Measurements from ENCODE around the gene PCDHGA1. TPM values are rescaled to one million over a fixed set of nuclear protein-coding genes. Genes with fewer than 3 reads are reported as not detected.

PCDHGA1 gene
- total RNA-seq, 2 experiments from 2014 or later = 0.07 TPM; not detected in 1

DNA sequence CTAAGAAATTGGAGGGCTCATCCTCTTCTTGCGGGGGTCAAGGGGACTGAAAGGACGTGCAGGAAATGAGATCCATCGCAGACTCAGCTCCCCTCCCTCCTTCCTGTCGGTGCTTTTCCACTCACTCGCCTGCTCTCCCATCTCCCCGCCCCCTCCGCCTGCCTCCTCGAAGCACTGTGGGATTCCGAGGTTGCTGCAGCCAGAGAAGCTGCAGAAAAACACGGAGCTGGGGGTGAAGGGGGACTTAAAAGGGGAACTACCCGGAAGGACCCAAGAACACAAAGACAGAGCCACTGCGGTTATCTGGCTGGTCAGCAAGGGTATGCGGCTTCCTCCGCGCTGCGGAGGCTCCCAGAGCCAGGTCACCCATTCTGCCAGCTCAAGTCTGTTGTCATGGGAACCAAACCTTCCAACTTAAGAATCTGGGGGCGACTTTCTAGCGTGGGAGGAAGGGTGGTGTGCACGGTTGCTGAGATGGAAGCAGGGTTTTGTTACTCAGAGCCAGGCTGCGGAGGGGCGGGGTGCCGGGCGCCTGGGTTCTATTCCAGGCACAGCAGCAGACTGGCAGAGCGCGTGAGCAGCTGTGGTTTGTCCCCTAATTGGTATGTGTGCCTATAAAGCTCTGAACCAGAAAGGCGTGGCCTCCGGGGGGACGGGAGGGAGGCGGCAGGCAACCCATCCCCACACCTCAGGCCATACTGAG, 183.5 kb downstream of the PCDHGA1 start:
- Mint-ChIP-seq H3K36me3 (ENCODE audit: low read depth) (peaks cover 35% of the 10 kb centered on the region), H3K4me1 (ENCODE audit: low read depth) (peaks cover 43% of the 10 kb centered on the region), H3K27me3 (no peaks in the 10 kb centered on the region), H3K27ac (peak overlapping the region; percentile 83), H3K4me3 (peak overlapping the region; percentile 70), H3K9me3 (no peaks in the 10 kb centered on the region)
- POLR2A ChIA-PET = interaction anchor here (0.5 to 2.0 kb wide), 7 partner anchors 9 to 1334 kb away, joined by 3 to 14 read pairs (median 3); partner anchors contain the start of genes HDAC3, PCDHGB5 and RELL2
- CTCF ChIA-PET = interaction anchor here (0.6 to 9.4 kb wide), 25 partner anchors 9 to 326 kb away, joined by 3 to 122 read pairs (median 7); partner anchors contain the start of genes PCDHGA10, PCDHGA11, PCDHGA12 and PCDHGA3
- TF ChIP-seq, protein P1, sequence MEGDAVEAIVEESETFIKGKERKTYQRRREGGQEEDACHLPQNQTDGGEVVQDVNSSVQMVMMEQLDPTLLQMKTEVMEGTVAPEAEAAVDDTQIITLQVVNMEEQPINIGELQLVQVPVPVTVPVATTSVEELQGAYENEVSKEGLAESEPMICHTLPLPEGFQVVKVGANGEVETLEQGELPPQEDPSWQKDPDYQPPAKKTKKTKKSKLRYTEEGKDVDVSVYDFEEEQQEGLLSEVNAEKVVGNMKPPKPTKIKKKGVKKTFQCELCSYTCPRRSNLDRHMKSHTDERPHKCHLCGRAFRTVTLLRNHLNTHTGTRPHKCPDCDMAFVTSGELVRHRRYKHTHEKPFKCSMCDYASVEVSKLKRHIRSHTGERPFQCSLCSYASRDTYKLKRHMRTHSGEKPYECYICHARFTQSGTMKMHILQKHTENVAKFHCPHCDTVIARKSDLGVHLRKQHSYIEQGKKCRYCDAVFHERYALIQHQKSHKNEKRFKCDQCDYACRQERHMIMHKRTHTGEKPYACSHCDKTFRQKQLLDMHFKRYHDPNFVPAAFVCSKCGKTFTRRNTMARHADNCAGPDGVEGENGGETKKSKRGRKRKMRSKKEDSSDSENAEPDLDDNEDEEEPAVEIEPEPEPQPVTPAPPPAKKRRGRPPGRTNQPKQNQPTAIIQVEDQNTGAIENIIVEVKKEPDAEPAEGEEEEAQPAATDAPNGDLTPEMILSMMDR (IDR thresholded peaks at IDR 0.05) = no peak
- intact Hi-C loops (cut with micrococcal nuclease) = loop anchor here (5.0 to 10.0 kb wide), 2 partner anchors 101 to 189 kb away; partner anchors contain the start of genes PCDHGA10 and TAF7
- ATAC-seq (peak; percentile 66), DNase-seq (peak; percentile 89)

DNA sequence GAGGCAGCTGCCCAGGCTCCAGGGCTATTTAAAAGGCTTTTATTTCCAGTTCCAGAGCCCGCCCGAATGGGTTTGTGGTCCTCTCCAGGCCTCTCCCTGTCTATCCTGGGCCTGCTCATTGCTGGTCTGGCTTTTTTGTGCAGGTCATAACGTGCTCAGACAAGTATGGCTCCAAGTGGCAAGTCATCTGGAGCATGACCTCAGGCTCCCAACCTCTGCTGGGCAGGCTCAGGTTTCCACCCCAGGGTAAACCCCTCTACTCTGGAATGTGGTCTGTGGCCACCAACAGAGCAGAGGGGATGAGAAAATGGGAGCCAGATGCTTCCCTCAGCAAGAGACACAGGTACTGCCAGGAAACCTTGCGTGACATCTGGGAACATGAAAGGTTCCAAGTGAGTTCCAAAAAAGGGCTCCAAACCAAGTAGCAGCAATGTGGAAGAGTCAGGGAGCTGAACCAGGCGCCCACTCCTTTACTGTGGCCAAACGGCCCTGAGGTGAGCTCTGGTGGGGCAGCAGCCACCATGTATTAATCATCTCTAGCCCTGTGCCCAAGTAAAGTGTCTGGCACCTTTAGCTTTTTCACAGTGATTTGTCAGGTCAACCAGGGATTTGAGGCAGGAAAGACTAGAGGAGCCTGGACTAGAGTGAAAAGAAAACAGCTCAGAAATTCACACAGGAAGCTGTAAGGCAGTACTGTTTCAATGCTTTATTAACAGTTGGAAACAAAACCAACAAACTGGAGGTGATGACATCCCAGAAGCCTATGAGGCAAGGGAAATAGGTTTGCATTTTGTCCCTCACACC, 184.2 kb downstream of the PCDHGA1 start:
- ChIA-PET POLR2A (interaction anchor here (0.9 to 2.0 kb wide), 7 partner anchors 9 to 122 kb away, joined by 3 to 14 read pairs (median 3); partner anchors contain the start of genes HDAC3, PCDHGB5 and RELL2), CTCF (interaction anchor here (0.9 to 9.4 kb wide), 23 partner anchors 8 to 306 kb away, joined by 3 to 122 read pairs (median 7); partner anchors contain the start of genes PCDHB12, PCDHGA10, PCDHGA11 and PCDHGA12)
- TF ChIP-seq, protein P1 (IDR thresholded peaks at IDR 0.05) = no peak
- H3K27me3 Mint-ChIP-seq = no peaks in the 10 kb centered on the region
- peaks cover 43% of the 10 kb centered on the region for H3K36me3 Mint-ChIP-seq (ENCODE audit: low read depth)
- H3K9me3 Mint-ChIP-seq = no peaks in the 10 kb centered on the region
- intact Hi-C loops (cut with micrococcal nuclease) = loop anchor here (5.0 to 10.0 kb wide), 2 partner anchors 102 to 190 kb away; partner anchors contain the start of genes PCDHGA10 and TAF7
- no peak for DNase-seq
- peak overlapping the region; percentile 57 for H3K27ac Mint-ChIP-seq
- no peak overlapping the region for H3K4me3 Mint-ChIP-seq
- ATAC-seq = peak; percentile 9
- peaks cover 37% of the 10 kb centered on the region for H3K4me1 Mint-ChIP-seq (ENCODE audit: low read depth)

DNA sequence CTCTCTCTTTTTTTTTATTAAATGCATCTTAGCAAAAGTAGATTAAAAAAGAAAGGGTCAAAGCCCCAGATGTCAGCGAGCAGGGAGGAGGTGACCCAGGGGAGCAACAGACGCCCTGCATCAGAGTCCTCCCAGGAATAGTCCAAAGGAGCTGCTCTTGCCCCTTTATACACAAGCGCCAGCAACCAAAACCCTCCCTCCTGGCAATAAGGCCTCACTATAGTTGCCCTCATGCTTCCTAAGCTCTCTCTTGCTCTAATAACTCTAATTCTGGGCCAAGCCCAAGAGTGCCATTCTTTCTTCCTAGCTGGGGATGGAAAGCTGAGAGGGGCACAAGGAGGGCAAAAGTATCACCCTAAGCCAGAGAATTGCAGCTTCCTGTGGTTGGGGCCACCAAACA, 184.8 kb downstream of the PCDHGA1 start:
- CTCF ChIA-PET = interaction anchor here (0.9 to 9.4 kb wide), 15 partner anchors 8 to 306 kb away, joined by 3 to 122 read pairs (median 7); partner anchors contain the start of genes PCDHB12, PCDHGA10, PCDHGA11 and PCDHGA12

DNA sequence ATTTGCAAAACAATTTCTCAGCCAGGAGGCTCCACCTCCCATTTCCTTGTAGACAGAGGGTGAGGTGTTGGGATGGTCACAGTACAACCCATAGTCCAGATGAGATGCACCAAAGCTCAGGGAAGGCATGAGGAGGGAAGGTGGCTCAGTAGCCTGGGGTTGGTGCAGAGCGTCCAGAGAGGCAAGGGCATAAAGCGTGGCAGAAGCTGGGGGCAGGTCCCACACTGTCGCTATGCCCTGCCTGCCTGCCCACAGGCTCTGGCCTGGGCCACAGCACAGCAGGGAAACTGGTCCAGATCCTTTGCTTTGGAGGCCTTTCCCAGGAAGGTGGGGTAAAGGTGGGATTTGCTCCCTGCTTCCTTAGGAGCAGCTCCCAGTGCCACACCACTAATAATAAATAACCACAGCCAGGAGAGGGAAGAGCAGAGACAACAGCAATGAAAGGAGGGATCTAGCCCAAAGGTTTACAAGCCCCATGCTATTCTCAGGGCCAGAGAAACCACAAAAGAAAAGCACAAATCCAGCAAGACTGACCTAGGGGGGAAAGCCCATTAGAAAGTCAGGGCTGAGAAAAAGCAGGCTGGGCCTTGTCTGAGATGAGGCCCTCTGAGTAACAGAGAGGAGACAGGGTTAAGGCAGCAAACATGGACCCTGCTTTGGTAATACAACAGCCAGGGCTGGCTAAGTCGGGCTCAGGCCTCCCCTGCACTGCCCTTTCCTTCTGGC, 185.8 kb downstream of the PCDHGA1 start:
- POLR2A ChIA-PET = interaction anchor here (0.5 to 0.9 kb wide), 2 partner anchors 101 to 191 kb away, joined by 3 read pairs; no protein-coding TSS in a partner anchor
- peaks cover 57% of the 10 kb centered on the region for H3K36me3 Mint-ChIP-seq (ENCODE audit: low read depth)
- peak overlapping the region; percentile 5 for H3K27ac Mint-ChIP-seq

More for the DNA sequence above, 184.8 kb downstream of the PCDHGA1 start:
- POLR2A ChIA-PET = interaction anchor here (0.9 to 2.0 kb wide), 5 partner anchors 8 to 192 kb away, joined by 3 to 14 read pairs (median 3); partner anchors contain the start of gene PCDHGB5
- TF ChIP-seq, protein P1 (IDR thresholded peaks at IDR 0.05) = no peak
- DNase-seq = no peak
- H3K9me3 Mint-ChIP-seq = no peaks in the 10 kb centered on the region
- peaks cover 34% of the 10 kb centered on the region for H3K4me1 Mint-ChIP-seq (ENCODE audit: low read depth)
- H3K27ac Mint-ChIP-seq = peak overlapping the region; percentile 64
- H3K27me3 Mint-ChIP-seq = no peaks in the 10 kb centered on the region
- intact Hi-C loops (cut with micrococcal nuclease) = loop anchor here (10.0 kb wide), 1 partner anchor 190 kb away; the partner anchor contains the start of gene TAF7
- peaks cover 49% of the 10 kb centered on the region for H3K36me3 Mint-ChIP-seq (ENCODE audit: low read depth)
- ATAC-seq = no peak
- H3K4me3 Mint-ChIP-seq = no peak overlapping the region

More for the DNA sequence above, 185.8 kb downstream of the PCDHGA1 start:
- ATAC-seq (no peak), DNase-seq (no peak)
- CTCF ChIA-PET = interaction anchor here (1.0 to 9.4 kb wide), 10 partner anchors 7 to 307 kb away, joined by 3 to 122 read pairs (median 8); partner anchors contain the start of genes PCDHB12, PCDHGA10, PCDHGA11 and PCDHGA12
- intact Hi-C loops (cut with micrococcal nuclease) = loop anchor here (10.0 kb wide), 1 partner anchor 191 kb away; the partner anchor contains the start of gene TAF7
- Mint-ChIP-seq H3K4me1 (ENCODE audit: low read depth) (peaks cover 39% of the 10 kb centered on the region), H3K4me3 (no peak overlapping the region), H3K27me3 (no peaks in the 10 kb centered on the region), H3K9me3 (no peaks in the 10 kb centered on the region)
- TF ChIP-seq, protein P1 (IDR thresholded peaks at IDR 0.05) = no peak

All from activated CD8-positive, alpha-beta T cell treated with anti-CD3 and anti-CD28 coated beads for 36 hours (primary cell).